Loucy (cell line): ENCODE measurements around the gene MSL1.
A peak's percentile ranks its signal among the peaks of the same experiment; 100 is the strongest.

ENCODE experiments used
- H2AFZ ChIP-seq: fragments of 200-600 bp; sonication (generic); 2 replicates; pipeline ENCODE4 v1.6.0; 2016; ENCODE audit warnings: antibody characterized with exemption, mild to moderate bottlenecking, low read length, moderate library complexity
- H3F3A ChIP-seq: fragments of 200-600 bp; 2 replicates; pipeline ENCODE4 v1.6.0; 2016; ENCODE audit warnings: antibody characterized with exemption, low read depth, mild to moderate bottlenecking
- H3K27me3 ChIP-seq: fragments of 200-600 bp; sonication (generic); 2 replicates; pipeline ENCODE4 v1.6.1; 2014; ENCODE audit warnings: low read length, mild to moderate bottlenecking; ENCODE audit not compliant: insufficient read depth, poor library complexity, severe bottlenecking
- H3K36me3 ChIP-seq: fragments of 200-600 bp; sonication (generic); 2 replicates; pipeline ENCODE4 v1.6.1; 2016; ENCODE audit warnings: low read length; ENCODE audit not compliant: insufficient read depth
- H3K4me1 ChIP-seq: fragments of 200-600 bp; sonication (generic); 2 replicates; pipeline ENCODE4 v1.5.1; 2014; ENCODE audit warnings: low read length, mild to moderate bottlenecking; ENCODE audit not compliant: insufficient read depth, poor library complexity, severe bottlenecking
- H3K4me2 ChIP-seq: fragments of 200-600 bp; sonication (generic); 2 replicates; pipeline ENCODE4 v1.6.0; 2014; ENCODE audit warnings: antibody characterized with exemption, low read length, low read depth, mild to moderate bottlenecking; ENCODE audit not compliant: poor library complexity, severe bottlenecking
- H3K4me3 ChIP-seq: fragments of 200-600 bp; sonication (generic); 2 replicates; pipeline ENCODE4 v1.5.1; 2014; ENCODE audit warnings: low read length, mild to moderate bottlenecking, mixed read lengths; ENCODE audit not compliant: poor library complexity, severe bottlenecking
- H3K79me2 ChIP-seq: fragments of 200-600 bp; sonication (generic); 2 replicates; pipeline ENCODE4 v1.6.1; 2014; ENCODE audit warnings: low read length; ENCODE audit not compliant: insufficient read depth
- H3K9ac ChIP-seq: fragments of 200-600 bp; sonication (generic); 2 replicates; pipeline ENCODE4 v1.6.0; 2014; ENCODE audit warnings: mild to moderate bottlenecking, low read depth, low read length, moderate library complexity; ENCODE audit not compliant: poor library complexity, severe bottlenecking
- H3K9me2 ChIP-seq: fragments of 200-600 bp; sonication (generic); replicated peaks from 2 replicates; pipeline ENCODE4 v1.6.1; 2016; ENCODE audit warnings: low read depth, low read length, mixed read lengths
- H3K9me3 ChIP-seq: fragments of 200-600 bp; sonication (generic); 2 replicates; pipeline ENCODE4 v1.6.1; 2014; ENCODE audit warnings: mild to moderate bottlenecking, antibody characterized with exemption, low read length, low read depth; ENCODE audit not compliant: insufficient read depth
- H4K20me1 ChIP-seq: fragments of 200-600 bp; sonication (generic); 2 replicates; pipeline ENCODE4 v1.6.0; 2014; ENCODE audit warnings: antibody characterized with exemption, low read length, mild to moderate bottlenecking; ENCODE audit not compliant: insufficient read depth, poor library complexity, severe bottlenecking
- EZH2phosphoT487 ChIP-seq: fragments of 200-600 bp; IDR thresholded peaks from 2 replicates; pipeline ENCODE4 v1.6.1; 2018; ENCODE audit warnings: antibody characterized with exemption, mild to moderate bottlenecking, moderate library complexity, borderline replicate concordance
- TF ChIP-seq, protein P1 (sequence below): fragments of 200-600 bp; sonication (generic); conservative IDR thresholded peaks from 2 replicates; pipeline ENCODE4 v1.5.1; 2014; ENCODE audit warnings: mild to moderate bottlenecking, antibody characterized with exemption, low read length

Gene MSL1

DNA sequence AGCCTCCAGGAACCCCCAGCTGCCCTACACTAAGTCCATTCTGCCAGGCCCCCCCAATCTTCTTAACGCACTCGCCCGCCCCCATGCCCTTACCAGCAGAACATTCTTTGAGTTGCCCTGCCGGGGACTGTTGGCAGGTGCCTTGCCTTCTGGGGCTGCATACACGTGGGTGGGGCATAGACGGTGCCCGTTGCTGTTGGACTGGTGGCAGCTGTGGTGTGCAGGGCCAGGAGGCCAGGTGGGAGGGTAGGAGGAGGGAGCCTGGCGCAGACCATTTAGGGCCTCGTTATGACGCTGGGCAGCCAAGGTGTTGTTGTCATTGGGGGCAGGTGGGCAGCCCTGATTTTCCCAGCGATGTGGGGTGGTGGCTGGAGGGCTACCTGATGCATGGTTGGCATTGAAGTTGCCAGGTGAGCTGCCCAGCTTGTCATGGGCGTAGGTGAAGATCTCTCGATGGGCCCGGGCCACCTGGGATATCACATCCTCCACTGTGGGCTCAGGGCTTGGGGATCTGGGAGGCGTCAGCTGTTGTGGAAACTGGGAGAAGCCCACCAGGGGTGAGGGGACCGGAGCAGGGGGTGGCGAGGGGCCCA, 26.3 kb upstream of the MSL1 start:
- H3K9me2 ChIP-seq: no peaks in the 10 kb centered on the region
- H3K4me3 ChIP-seq: peak overlapping the region; percentile 31
- H2AFZ ChIP-seq: no peak overlapping the region
- peaks cover 11% of the 10 kb centered on the region; the same call in 1 of the 2 replicates for H3K79me2 ChIP-seq
- no peaks in the 10 kb centered on the region for H3K9me3 ChIP-seq
- TF ChIP-seq, protein P1, sequence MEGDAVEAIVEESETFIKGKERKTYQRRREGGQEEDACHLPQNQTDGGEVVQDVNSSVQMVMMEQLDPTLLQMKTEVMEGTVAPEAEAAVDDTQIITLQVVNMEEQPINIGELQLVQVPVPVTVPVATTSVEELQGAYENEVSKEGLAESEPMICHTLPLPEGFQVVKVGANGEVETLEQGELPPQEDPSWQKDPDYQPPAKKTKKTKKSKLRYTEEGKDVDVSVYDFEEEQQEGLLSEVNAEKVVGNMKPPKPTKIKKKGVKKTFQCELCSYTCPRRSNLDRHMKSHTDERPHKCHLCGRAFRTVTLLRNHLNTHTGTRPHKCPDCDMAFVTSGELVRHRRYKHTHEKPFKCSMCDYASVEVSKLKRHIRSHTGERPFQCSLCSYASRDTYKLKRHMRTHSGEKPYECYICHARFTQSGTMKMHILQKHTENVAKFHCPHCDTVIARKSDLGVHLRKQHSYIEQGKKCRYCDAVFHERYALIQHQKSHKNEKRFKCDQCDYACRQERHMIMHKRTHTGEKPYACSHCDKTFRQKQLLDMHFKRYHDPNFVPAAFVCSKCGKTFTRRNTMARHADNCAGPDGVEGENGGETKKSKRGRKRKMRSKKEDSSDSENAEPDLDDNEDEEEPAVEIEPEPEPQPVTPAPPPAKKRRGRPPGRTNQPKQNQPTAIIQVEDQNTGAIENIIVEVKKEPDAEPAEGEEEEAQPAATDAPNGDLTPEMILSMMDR: no peak
- peaks cover 48% of the 10 kb centered on the region for H3K4me1 ChIP-seq
- H4K20me1 ChIP-seq: peaks cover 7% of the 10 kb centered on the region
- H3K36me3 ChIP-seq: no peaks in the 10 kb centered on the region; the same call in 1 of the 2 replicates
- H3K27me3 ChIP-seq: no peaks in the 10 kb centered on the region
- H3K9ac ChIP-seq: no peak overlapping the region
- H3K4me2 ChIP-seq: peak overlapping the region; percentile 96
- H3F3A ChIP-seq: no peaks in the 10 kb centered on the region

DNA sequence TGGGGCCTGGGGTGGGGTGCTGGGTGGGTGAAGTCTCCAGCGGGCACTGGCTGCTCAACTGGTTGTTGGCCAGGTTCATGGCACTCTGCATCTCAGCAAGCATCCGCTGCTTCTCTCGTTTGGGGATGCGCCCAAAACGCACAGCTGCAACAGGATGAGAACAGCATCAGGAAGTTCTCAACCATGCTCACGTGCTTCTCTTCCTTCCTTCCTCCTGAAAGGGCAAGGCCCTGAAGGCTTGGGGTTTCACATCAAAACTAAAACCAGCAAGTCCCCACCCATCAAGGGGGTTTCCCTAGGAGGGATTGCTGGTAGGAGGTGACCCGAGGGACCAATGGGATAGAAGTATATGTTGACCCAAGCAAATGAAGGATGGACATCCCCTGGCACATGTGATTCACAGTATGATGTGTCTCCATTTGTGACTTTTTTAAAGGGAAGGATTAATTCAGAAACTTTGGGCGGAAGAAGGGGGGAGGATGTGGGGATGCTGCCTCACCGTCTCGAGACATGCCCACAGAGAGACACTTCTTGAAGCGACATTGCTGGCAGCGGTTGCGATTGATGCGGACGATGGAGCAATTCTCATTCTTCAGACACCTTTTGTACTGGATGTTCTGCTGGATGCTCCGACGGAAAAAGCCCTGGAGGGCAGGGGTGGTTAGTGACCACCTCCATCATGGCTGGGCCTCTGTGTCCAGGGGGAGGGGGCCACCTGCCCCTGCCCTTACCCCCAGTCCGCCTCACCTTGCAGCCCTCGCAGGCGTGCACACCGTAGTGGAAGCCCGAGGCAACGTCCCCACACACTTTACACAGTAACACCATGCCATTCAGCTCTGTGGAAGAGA, 25.6 kb upstream of the MSL1 start:
- Histone ChIP-seq H4K20me1 (peaks cover 7% of the 10 kb centered on the region), H3F3A (no peaks in the 10 kb centered on the region), H3K36me3 (no peaks in the 10 kb centered on the region; the same call in 1 of the 2 replicates), H3K9ac (peak overlapping the region; percentile 34), H3K27me3 (no peaks in the 10 kb centered on the region), H3K79me2 (peaks cover 11% of the 10 kb centered on the region; the same call in 1 of the 2 replicates), H2AFZ (no peak overlapping the region), H3K4me2 (peak overlapping the region; percentile 96), H3K9me3 (no peaks in the 10 kb centered on the region), H3K4me1 (peaks cover 53% of the 10 kb centered on the region), H3K9me2 (no peaks in the 10 kb centered on the region), H3K4me3 (peak overlapping the region; percentile 31)
- no peak for TF ChIP-seq EZH2phosphoT487
- TF ChIP-seq, protein P1: no peak

DNA sequence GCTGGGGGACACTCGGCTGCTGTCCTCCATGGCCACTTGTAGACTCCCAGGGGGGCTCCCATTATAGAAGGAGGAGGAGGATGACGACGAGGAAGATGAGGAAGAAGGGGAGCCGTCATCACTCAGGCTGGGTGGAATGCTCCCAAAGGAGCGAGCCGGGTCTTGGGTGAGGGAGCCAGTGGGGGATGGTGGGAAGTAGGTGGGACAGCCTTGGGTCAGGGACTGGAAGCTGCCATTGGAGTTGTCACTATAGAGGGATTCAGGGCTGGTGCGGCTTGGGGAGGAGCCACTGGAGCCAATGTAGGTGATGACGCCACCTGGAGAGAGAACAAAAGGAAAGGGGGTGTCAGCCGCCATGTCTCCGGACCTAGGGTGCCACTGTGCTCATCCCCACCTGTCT, 24.7 kb upstream of the MSL1 start:
- Histone ChIP-seq H3K79me2 (peaks cover 11% of the 10 kb centered on the region; the same call in 1 of the 2 replicates), H3K4me2 (peak overlapping the region; percentile 96), H3K4me3 (peak overlapping the region; percentile 31), H3K27me3 (no peaks in the 10 kb centered on the region), H3K9ac (peak overlapping the region; percentile 34), H3K9me3 (no peaks in the 10 kb centered on the region), H3K9me2 (no peaks in the 10 kb centered on the region), H4K20me1 (peaks cover 7% of the 10 kb centered on the region), H3K4me1 (peaks cover 54% of the 10 kb centered on the region), H3F3A (no peaks in the 10 kb centered on the region), H3K36me3 (no peaks in the 10 kb centered on the region; the same call in 1 of the 2 replicates), H2AFZ (no peak overlapping the region)
- TF ChIP-seq, protein P1: no peak
- no peak for TF ChIP-seq EZH2phosphoT487
